Breast epithelium (tissue), 3 donors: Measurements from ENCODE around the gene RECQL.

ENCODE experiments used
- CTCF ChIP-seq, 3 donors: fragments of 450-650 bp; IDR thresholded peaks; one replicate each; pipeline ENCODE4 v1.5.1; 2016 to 2017; ENCODE audit warnings: antibody characterized with exemption in 3 of 3, mild to moderate bottlenecking in 3 of 3, moderate library complexity in 3 of 3
- POLR2A ChIP-seq: fragments of 450-650 bp; IDR thresholded peaks from one replicate; pipeline ENCODE4 v1.6.1; 2016; ENCODE audit warnings: antibody characterized with exemption, mild to moderate bottlenecking, moderate library complexity

- TF ChIP-seq CTCF (IDR thresholded peaks at IDR 0.05) (no peak), POLR2A (no peak)
Measured at GRCh38 chr12:21509768-21510167, 8.3 kb upstream of the RECQL start.
